Measurements from ENCODE around the gene HOXC11.

DNA sequence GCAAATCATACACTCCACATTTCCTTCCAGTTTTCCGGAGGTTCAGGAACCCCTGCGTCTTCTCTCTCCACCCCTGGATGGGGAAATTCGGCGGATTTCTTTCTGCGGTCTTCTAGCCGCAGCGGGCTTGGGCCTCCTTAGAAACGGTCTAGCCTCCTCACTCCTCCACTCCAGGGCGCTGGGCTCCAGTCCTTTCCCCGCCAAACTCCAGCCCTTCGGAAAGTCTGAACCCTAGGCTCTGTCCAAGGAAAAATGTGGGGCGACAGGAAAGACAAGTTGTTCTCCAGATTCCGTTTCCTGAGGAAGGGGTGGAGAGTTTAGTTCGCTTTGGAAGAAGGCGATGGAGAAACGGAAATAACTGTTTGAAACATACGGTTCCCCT, 10.6 kb downstream of the HOXC11 start:
- no peak for TF ChIP-seq POLR2A (IDR thresholded peaks at IDR 0.05; ENCODE audit: low read length)
- no peak for TF ChIP-seq GATA1 (IDR thresholded peaks at IDR 0.05; ENCODE audit: low read depth, low read length)

Measured in erythroblast (primary cell).